ENCODE data around the gene ITGA3. TPM values are rescaled to one million over a fixed set of nuclear protein-coding genes. Genes with fewer than 3 reads are reported as not detected.

ITGA3 gene
- total RNA-seq, 1 experiment from 2014 or later = 426 TPM

Other genes starting within 250 kb of the ITGA3 start
- gene TAC4, start 208.0 kb upstream of the ITGA3 start, total RNA-seq (2014; rRNA removed) = not detected in 2 replicates
- gene DLX4, start 86.9 kb upstream of the ITGA3 start, total RNA-seq (2014; rRNA removed) = 0.06 TPM in 1 of 2 replicates, not detected in the other
- 0.29 and 0.32 TPM in 2 replicates for gene DLX3, start 60.9 kb upstream of the ITGA3 start, total RNA-seq (2014; rRNA removed)
- 22.3 and 22.5 TPM in 2 replicates for gene PDK2, start 39.2 kb downstream of the ITGA3 start, total RNA-seq (2014; rRNA removed)
- 1.1 and 1.6 TPM in 2 replicates for gene SAMD14, start 74.0 kb downstream of the ITGA3 start, total RNA-seq (2014; rRNA removed)
- gene PPP1R9B, start 94.6 kb downstream of the ITGA3 start, total RNA-seq (2014; rRNA removed) = 40.6 and 42.7 TPM in 2 replicates
- 200 and 207 TPM in 2 replicates for gene SGCA, start 109.9 kb downstream of the ITGA3 start, total RNA-seq (2014; rRNA removed)
- 339 and 356 TPM in 2 replicates for gene COL1A1, start 145.5 kb downstream of the ITGA3 start, total RNA-seq (2014; rRNA removed)
- not detected in 2 replicates for gene TMEM92, start 218.4 kb downstream of the ITGA3 start, total RNA-seq (2014; rRNA removed)

Measured in LHCN-M2 (cell line).